ENCODE data around the gene PGM5. TPM values are rescaled to one million over a fixed set of nuclear protein-coding genes. Genes with fewer than 3 reads are reported as not detected.
A peak's percentile ranks its signal among the peaks of the same experiment; 100 is the strongest.

The PGM5 gene
- total RNA-seq, 8 experiments from 2014 or later = 0.35 to 2.4 (median 0.67) TPM; not detected in 1

DNA sequence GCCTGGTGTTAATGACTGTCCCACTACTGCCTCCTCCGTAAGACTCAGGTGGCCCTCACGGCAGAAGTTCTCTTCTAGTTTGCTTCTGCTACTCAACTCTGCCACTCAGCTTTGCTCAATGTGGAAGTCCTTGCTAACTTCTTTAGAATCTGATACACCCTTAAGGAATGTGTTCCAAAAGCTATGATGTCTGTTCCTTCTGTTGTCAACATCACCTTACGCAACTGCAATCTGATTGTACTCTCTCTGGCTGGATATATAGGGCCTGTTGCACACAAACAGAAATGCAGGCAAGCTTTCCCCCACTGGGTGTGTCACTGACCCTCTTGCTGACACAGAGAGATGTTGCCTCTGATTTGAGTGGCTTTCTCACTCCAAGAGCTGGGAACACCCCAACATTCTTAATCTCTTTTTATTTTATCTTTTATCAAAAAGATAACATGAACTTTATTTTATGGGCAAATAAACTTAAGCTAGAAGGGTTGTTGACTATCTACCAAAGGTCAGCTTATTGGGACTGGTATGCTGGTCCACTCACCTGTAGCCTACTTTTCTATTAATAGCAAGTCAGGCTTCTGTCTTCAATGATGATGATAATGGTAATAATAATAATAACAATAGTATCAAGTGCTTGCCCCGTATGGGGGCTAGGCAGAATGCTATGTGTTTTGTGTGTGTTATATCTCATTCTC is 159.1 kb downstream of the PGM5 start:
- Histone ChIP-seq H3K27ac (no peak overlapping the region), H3K4me1 (replicated peaks in 1 of 2) (no peaks in the 10 kb centered on the region), H3K4me3 (no peak overlapping the region)
- 38 to 100% (median 83%) methylated on average over 1 to 3 of the region's 4 CpGs; no CpG with 5 or more reads in 1 of the 10 experiments for WGBS, 10 experiments
- peak in 1 of 8 experiments; percentile 60 for ATAC-seq (replicated peaks in 6 of 8)
- in situ Hi-C loops (cut with MboI; ENCODE audit: low pct_unique_long_range_greater_than_20kb in 2 of 9, low sequenced_read_pairs in 9 of 9, unreplicated experiment in 9 of 9) = no loop called here

DNA sequence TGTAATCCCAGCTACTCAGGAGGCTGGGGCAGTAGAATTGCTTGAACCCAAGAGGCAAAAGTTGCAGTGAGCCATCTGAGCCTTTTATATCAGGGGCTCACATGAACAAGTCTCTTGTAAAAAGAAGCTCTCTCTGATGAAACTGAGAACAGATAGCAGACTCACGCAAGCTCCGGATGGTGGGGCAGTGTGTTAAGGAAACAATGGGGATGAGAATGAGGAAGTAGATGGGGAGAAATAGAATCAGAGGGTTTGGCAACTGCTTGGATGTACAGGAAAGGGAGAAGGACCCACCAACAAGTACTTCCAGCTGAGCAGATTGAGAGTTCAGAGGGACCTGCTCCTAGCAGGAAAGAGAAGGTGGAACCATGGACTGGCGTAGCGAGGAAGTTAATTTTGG is 165.7 kb downstream of the PGM5 start:
- WGBS, 10 experiments = 0 to 100% (median 60%) methylated on average over 1 to 4 of the region's 4 CpGs; no CpG with 5 or more reads in 2 of the 10 experiments
- no peaks in the 10 kb centered on the region for H3K4me1 ChIP-seq (replicated peaks in 1 of 2)
- no peak overlapping the region for H3K27ac ChIP-seq
- no peak overlapping the region for H3K4me3 ChIP-seq
- no peak for ATAC-seq (replicated peaks in 6 of 8)
- in situ Hi-C loops (cut with MboI; ENCODE audit: low pct_unique_long_range_greater_than_20kb in 2 of 9, low sequenced_read_pairs in 9 of 9, unreplicated experiment in 9 of 9) = no loop called here

DNA sequence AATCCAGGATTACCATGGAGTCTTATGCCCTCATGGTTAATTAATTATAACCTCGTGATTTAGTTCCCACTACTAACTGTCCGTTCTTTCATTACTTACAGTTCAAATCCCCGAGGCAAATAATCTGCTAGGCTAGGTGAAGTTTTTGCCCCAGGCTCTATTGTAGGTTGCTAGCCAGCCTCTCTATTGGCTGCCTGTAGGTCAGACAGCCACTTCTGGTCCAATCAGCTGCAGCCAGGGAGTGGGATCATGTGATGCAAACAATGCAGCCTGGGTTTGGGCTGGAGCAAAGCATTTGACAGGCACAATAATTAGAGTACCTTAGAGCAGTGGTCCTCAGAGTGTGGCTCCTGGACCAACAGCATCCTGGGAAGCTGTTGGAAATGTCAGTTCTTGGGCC is 166.5 kb downstream of the PGM5 start:
- in situ Hi-C loops (cut with MboI; ENCODE audit: low pct_unique_long_range_greater_than_20kb in 2 of 9, low sequenced_read_pairs in 9 of 9, unreplicated experiment in 9 of 9) = no loop called here

DNA sequence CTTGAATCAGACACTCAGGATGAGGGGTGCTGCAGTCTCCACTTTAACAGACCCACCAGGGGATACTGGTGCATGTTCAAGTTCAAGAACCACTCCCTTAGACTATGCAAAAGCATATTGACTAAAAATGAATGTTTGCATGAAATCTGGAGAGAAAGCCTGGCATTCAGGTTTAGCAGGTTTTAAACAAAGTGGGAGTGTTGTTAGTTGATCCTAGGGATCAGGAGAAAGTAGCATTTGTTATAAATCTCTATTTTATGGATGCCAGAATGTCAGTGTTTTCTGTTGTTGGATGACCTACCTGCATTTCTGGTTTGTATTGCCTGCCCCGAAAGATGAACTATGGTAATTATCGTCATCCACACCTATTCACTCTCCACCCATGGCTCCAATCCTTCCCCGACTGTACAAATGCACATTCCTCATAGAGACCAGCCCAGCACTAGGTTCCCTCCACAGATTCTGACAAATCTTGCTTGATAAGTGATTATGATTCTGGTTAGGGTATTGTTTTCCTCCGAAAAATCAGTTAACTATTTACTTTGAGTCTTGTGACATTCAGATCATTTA is 167.0 kb downstream of the PGM5 start:
- no peaks in the 10 kb centered on the region for H3K4me1 ChIP-seq (replicated peaks in 1 of 2)
- no peak overlapping the region for H3K27ac ChIP-seq
- no peak overlapping the region for H3K4me3 ChIP-seq
- no peak for ATAC-seq (replicated peaks in 6 of 8)
- in situ Hi-C loops (cut with MboI; ENCODE audit: low pct_unique_long_range_greater_than_20kb in 2 of 9, low sequenced_read_pairs in 9 of 9, unreplicated experiment in 9 of 9) = no loop called here
- 28 to 93% (median 74%) methylated on average over 1 to 4 of the region's 4 CpGs; no CpG with 5 or more reads in 1 of the 10 experiments for WGBS, 10 experiments

More for the DNA sequence above, 166.5 kb downstream of the PGM5 start:
- no peak for ATAC-seq (replicated peaks in 6 of 8)
- WGBS, 10 experiments = 7 to 100% (median 74%) methylated on average over 1 to 3 of the region's 3 CpGs; no CpG with 5 or more reads in 1 of the 10 experiments
- Histone ChIP-seq H3K4me3 (no peak overlapping the region), H3K4me1 (replicated peaks in 1 of 2) (no peaks in the 10 kb centered on the region), H3K27ac (no peak overlapping the region)

DNA sequence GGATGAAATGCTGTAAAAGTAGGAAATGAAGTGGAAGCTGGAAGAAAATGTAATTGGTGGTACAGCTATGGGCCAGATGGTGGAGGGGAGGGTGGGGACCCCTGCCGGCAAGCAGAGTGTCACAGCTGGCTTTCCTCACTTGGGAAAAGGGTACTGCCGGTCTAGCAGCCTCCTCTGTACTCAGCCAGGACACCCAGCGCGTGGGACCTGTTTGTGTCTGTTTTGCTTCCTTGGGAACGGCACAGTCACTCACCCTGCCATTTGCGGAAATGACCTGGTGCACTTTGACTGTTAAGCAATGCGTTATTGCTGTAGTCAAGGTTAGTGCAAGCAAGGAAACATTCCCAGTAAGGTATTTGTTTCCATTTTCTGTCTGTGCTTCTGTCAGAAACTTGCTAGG is 174.2 kb downstream of the PGM5 start:
- 0 to 79% (median 30%) methylated on average over 1 to 7 of the region's 7 CpGs; no CpG with 5 or more reads in 3 of the 10 experiments for WGBS, 10 experiments
- in situ Hi-C loops (cut with MboI; ENCODE audit: low pct_unique_long_range_greater_than_20kb in 2 of 9, low sequenced_read_pairs in 9 of 9, unreplicated experiment in 9 of 9) = no loop called here
- peak in 1 of 8 experiments; percentile 44 for ATAC-seq (replicated peaks in 6 of 8)
- H3K4me3 ChIP-seq = no peak overlapping the region
- no peak overlapping the region for H3K27ac ChIP-seq
- H3K4me1 ChIP-seq (replicated peaks in 1 of 2) = no peaks in the 10 kb centered on the region

DNA sequence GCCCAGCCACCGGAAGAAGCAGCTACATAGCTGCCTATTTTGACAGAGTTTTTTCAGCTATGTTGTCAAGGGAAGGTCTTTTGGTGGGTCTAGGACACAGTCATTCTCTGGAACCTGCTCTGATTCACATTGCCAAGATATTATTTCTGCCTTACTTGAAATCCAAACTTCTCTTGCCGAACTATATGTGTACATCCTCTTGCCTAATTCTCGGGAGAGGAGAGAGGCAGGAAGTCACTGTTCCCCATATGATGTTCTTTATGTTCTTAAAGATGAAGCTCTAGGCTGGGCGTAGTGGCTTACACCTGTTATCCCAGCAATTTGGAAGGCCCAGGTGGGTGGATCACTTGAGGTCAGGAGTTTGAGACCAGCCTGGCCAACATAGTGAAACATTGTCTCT is 175.7 kb downstream of the PGM5 start:
- no peak for ATAC-seq (replicated peaks in 6 of 8)
- Histone ChIP-seq H3K4me3 (no peak overlapping the region), H3K27ac (no peak overlapping the region), H3K4me1 (replicated peaks in 1 of 2) (no peaks in the 10 kb centered on the region)
- 20 to 100% (median 63%) methylated on average over 1 to 3 of the region's 4 CpGs; no CpG with 5 or more reads in 2 of the 10 experiments for WGBS, 10 experiments
- in situ Hi-C loops (cut with MboI; ENCODE audit: low pct_unique_long_range_greater_than_20kb in 2 of 9, low sequenced_read_pairs in 9 of 9, unreplicated experiment in 9 of 9) = no loop called here

DNA sequence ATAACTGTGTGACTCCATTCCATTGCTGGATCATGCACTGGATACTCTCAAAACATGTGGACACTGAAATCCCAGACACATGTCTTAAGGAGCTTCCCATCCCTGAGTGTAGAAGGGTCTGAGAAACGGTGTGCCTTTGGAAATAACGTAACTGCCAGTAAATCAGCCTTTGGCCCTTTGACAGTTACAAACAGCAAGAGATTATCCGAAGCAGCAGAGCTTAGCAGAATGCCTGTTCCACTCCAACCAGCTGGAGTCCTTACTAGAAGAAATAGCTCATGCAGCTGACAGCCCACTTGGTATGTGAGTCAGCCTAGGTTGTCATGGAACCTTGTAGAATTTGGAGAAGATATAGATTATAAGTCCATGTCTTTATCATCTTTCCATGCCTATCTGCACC is 177.3 kb downstream of the PGM5 start:
- in situ Hi-C loops (cut with MboI; ENCODE audit: low pct_unique_long_range_greater_than_20kb in 2 of 9, low sequenced_read_pairs in 9 of 9, unreplicated experiment in 9 of 9) = no loop called here
- 0 to 78% (median 19%) methylated on average over 1 to 3 of the region's 3 CpGs; no CpG with 5 or more reads in 4 of the 10 experiments for WGBS, 10 experiments

DNA sequence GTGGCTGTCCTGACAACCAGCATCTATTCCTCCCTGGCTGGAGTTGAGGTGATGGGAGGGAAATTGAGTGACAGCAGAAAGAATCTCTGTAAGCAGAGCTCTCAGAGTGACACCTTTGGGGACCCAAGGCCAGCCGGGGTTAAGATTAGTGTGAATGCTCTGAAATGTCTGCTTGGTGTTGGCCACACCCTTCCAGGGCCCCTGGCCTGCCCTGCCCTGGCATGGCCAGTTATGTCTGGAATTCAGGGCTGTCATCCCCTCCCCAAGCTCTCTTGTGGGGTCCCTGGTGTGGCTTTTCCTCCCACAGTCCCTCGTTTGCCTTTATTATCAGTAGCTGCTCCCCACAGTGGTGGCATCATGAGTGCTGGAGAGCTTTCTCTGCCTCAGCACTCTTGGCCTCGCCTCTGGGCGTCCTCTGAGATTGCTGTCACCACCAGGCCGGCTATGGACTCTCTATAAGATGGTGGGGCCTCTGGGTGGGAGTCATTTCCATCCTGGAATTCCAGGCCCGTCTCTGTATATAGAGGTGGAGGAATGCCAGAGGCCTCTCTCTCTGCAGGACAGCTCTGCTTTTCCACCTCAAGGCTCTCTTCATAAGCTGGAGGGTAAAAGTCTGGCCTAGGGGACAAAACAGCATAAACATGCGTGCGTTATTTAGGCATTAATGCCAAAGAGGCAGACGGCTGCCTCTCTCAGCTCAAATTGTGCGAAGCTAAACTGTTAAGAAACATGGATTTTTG is 180.6 kb downstream of the PGM5 start:
- Histone ChIP-seq H3K4me3 (no peak overlapping the region), H3K27ac (no peak overlapping the region), H3K4me1 (replicated peaks in 1 of 2) (no peaks in the 10 kb centered on the region)
- in situ Hi-C loops (cut with MboI; ENCODE audit: low pct_unique_long_range_greater_than_20kb in 2 of 9, low sequenced_read_pairs in 9 of 9, unreplicated experiment in 9 of 9) = no loop called here
- WGBS, 10 experiments = 0 to 100% (median 81%) methylated on average over 1 to 7 of the region's 10 CpGs; no CpG with 5 or more reads in 2 of the 10 experiments
- ATAC-seq (replicated peaks in 6 of 8) = peak in 1 of 8 experiments; percentile 16

More for the DNA sequence above, 177.3 kb downstream of the PGM5 start:
- peak in 4 of 8 experiments; percentile 54 to 77 (median 62) for ATAC-seq (replicated peaks in 6 of 8)
- Histone ChIP-seq H3K4me3 (no peak overlapping the region), H3K4me1 (replicated peaks in 1 of 2) (no peaks in the 10 kb centered on the region), H3K27ac (no peak overlapping the region)

DNA sequence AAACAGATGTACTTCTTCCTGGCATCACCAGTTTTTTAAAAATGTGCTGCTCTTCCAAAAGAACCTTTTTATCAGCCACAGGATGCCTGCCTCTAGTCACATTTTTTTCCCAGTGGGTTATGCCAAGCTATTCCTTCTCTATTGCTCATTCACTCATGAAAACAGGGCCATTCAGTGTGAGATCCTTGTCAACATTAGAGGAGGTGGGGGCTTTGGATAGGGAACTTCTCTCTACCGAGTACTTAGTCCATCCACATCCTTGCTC is 181.1 kb downstream of the PGM5 start:
- H3K27ac ChIP-seq = no peak overlapping the region
- in situ Hi-C loops (cut with MboI; ENCODE audit: low pct_unique_long_range_greater_than_20kb in 2 of 9, low sequenced_read_pairs in 9 of 9, unreplicated experiment in 9 of 9) = no loop called here

DNA sequence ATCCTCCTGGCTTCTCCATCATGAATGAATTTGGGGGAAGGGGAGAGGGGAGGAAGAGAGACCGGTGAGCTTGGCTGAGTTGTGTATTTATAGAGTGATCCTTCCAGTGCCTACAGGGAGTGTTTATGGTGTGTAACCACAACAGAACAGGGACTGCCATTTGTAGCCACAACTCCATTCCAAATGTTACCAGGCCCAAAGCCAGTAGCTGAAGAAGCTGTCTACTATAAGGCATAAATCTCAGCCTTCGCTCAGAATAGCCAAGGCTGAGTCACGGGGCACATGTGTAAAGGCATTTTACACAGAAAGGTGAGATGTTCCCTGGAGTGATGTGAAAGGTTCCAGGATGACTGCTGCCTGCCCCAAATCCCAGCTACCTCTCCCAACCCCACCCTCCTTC is 181.8 kb downstream of the PGM5 start:
- Histone ChIP-seq H3K4me1 (replicated peaks in 1 of 2) (no peaks in the 10 kb centered on the region), H3K4me3 (no peak overlapping the region), H3K27ac (no peak overlapping the region)
- 0 to 100% (median 86%) methylated on average over 1 to 3 of the region's 3 CpGs; no CpG with 5 or more reads in 4 of the 10 experiments for WGBS, 10 experiments
- in situ Hi-C loops (cut with MboI; ENCODE audit: low pct_unique_long_range_greater_than_20kb in 2 of 9, low sequenced_read_pairs in 9 of 9, unreplicated experiment in 9 of 9) = no loop called here
- no peak for ATAC-seq (replicated peaks in 6 of 8)

More for the DNA sequence above, 181.1 kb downstream of the PGM5 start:
- Histone ChIP-seq H3K4me3 (no peak overlapping the region), H3K4me1 (replicated peaks in 1 of 2) (no peaks in the 10 kb centered on the region)
- 11 to 100% (median 86%) methylated on average over 1 of the region's 1 CpG; no CpG with 5 or more reads in 5 of the 10 experiments for WGBS, 10 experiments
- ATAC-seq (replicated peaks in 6 of 8) = no peak

DNA sequence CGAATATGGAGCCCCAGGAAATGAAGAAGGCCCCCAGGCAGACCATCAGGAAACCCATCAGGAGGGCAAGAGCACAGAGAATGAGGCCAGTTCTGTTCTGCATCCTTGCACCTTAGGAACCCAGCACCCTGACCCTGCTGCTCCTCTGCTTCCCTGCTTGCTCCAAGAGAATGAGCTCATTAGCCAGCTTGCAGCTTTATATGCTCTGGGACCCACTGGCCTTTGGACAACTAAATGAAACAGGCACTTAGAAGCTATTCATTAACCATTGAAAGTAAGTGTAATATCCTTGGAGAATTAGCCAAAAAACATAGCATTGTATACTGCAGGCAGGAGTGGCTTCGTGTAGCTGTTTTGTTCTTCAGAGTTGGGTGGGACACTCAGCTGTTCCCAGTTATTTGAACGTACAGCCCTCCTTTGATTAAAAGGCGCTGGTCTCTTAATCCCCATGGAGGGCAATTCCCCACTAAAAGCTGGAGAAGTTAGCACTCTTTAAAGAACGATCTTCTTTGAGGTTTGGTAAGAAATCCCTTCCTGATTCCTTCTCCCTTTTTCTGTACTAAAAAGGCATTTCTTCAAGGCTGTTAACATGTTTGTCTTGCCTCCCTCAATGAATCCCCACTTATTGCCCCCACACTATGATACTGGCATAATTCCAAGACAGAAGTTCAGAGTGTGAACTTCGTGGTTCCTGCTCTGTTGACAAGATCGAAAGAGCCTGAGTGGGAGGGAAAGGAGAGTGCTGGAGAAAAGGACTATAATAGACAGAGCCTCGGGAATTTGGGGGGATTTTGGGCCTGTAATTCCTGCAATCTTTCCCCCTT is 184.5 kb downstream of the PGM5 start, which contains the start of gene TMEM252:
Gene TMEM252 (minus strand): TSS at position 172 of the 824 bp plus-strand sequence. CDS start 69 bp downstream, at position 103.
- 0 to 74% (median 48%) methylated on average over 4 to 8 of the region's 8 CpGs; no CpG with 5 or more reads in 1 of the 10 experiments for WGBS, 10 experiments
- H3K4me1 ChIP-seq (replicated peaks in 1 of 2) = no peaks in the 10 kb centered on the region
- in situ Hi-C loops (cut with MboI; ENCODE audit: low pct_unique_long_range_greater_than_20kb in 2 of 9, low sequenced_read_pairs in 9 of 9, unreplicated experiment in 9 of 9) = no loop called here
- no peak within 1 kb of the TSS for H3K4me3 ChIP-seq
- no peak within 1 kb of the TSS for H3K27ac ChIP-seq
- ATAC-seq (replicated peaks in 6 of 8) = no peak

DNA sequence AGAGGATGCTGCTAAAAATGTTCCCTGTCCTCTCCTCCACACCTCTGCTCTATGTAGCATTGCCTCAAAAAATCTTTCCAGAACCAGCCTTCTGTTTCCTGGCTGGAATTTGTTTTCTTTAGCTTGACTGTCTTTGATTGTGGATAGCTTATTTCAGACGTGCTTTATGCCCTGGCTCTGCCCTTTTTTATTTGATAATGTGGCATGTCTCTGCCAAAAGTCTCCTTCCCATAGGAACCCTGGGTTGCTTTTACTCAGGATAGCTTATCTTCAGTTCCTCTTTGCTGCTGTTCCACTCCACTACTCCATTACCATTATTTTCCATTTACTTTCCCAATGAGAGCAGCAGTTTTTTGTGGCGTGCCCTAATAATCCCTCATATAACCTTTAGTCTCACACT is 185.2 kb downstream of the PGM5 start:
- H3K4me3 ChIP-seq = no peak overlapping the region
- in situ Hi-C loops (cut with MboI; ENCODE audit: low pct_unique_long_range_greater_than_20kb in 2 of 9, low sequenced_read_pairs in 9 of 9, unreplicated experiment in 9 of 9) = no loop called here
- H3K27ac ChIP-seq = no peak overlapping the region
- no peaks in the 10 kb centered on the region for H3K4me1 ChIP-seq (replicated peaks in 1 of 2)
- 0 to 90% (median 50%) methylated on average over 1 to 2 of the region's 2 CpGs; no CpG with 5 or more reads in 3 of the 10 experiments for WGBS, 10 experiments
- ATAC-seq (replicated peaks in 6 of 8) = no peak

Data from motor neuron (in vitro differentiated cells).